ENCODE results near the gene SLC7A1. TPM values are rescaled to one million over a fixed set of nuclear protein-coding genes. Genes with fewer than 3 reads are reported as not detected.

SLC7A1 gene
- total RNA-seq, 2 donors from 2014 or later = 60.1 to 114 TPM

- H3K27ac Mint-ChIP-seq = peak overlapping the region; percentile 4
- ATAC-seq (replicated peaks) = no peak
These were observed 57.5 kb downstream of the SLC7A1 start for GRCh38 chr13:29537736-29538651.

DNA sequence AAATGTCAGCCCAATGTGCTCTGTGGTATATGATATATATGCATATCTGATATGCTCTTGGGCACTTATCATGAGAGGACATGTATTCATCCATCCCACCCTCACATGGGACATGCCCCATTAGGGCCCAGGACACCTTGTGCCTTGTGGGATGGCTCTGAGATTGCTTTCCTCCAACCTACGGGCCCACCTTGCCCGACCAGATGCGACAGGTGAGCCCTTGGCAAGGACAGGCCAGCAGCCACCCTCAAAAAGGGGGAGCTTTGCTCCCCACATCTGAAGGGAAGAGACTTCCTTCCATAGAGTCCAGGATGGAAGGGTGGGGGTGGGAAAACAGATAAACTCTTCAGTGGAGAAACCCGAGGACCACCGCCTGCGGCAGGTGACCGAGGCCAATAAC lies 58.6 kb downstream of the SLC7A1 start:
- Mint-ChIP-seq H3K36me3 (ENCODE audit: low read depth) (peaks cover 97% of the 10 kb centered on the region), H3K9me3 (no peaks in the 10 kb centered on the region), H3K27ac (no peak overlapping the region)

More at GRCh38 chr13:29537736-29538651, 57.5 kb downstream of the SLC7A1 start:
- Mint-ChIP-seq H3K27me3 (no peaks in the 10 kb centered on the region), H3K9me3 (no peaks in the 10 kb centered on the region), H3K4me1 (peaks cover 33% of the 10 kb centered on the region), H3K36me3 (ENCODE audit: low read depth) (peaks cover 97% of the 10 kb centered on the region), H3K4me3 (no peak overlapping the region)

GRCh38 chr13:29535663-29536655 lies 59.5 kb downstream of the SLC7A1 start:
- no peak overlapping the region for H3K27ac Mint-ChIP-seq
- no peaks in the 10 kb centered on the region for H3K27me3 Mint-ChIP-seq
- no peak overlapping the region for H3K4me3 Mint-ChIP-seq
- no peak for ATAC-seq (replicated peaks)
- peaks cover 97% of the 10 kb centered on the region for H3K36me3 Mint-ChIP-seq (ENCODE audit: low read depth)
- H3K9me3 Mint-ChIP-seq = no peaks in the 10 kb centered on the region
- H3K4me1 Mint-ChIP-seq = peaks cover 19% of the 10 kb centered on the region

More for the DNA sequence above, 58.6 kb downstream of the SLC7A1 start:
- peaks cover 27% of the 10 kb centered on the region for H3K4me1 Mint-ChIP-seq
- no peak overlapping the region for H3K4me3 Mint-ChIP-seq
- no peaks in the 10 kb centered on the region for H3K27me3 Mint-ChIP-seq
- ATAC-seq (replicated peaks) = no peak

- Mint-ChIP-seq H3K4me1 (peaks cover 16% of the 10 kb centered on the region), H3K36me3 (ENCODE audit: low read depth) (peaks cover 97% of the 10 kb centered on the region), H3K9me3 (no peaks in the 10 kb centered on the region), H3K4me3 (no peak overlapping the region), H3K27me3 (no peaks in the 10 kb centered on the region), H3K27ac (peak overlapping the region; percentile 31)
- ATAC-seq (replicated peaks) = no peak
These were observed 61.4 kb downstream of the SLC7A1 start for GRCh38 chr13:29534083-29534482.

DNA sequence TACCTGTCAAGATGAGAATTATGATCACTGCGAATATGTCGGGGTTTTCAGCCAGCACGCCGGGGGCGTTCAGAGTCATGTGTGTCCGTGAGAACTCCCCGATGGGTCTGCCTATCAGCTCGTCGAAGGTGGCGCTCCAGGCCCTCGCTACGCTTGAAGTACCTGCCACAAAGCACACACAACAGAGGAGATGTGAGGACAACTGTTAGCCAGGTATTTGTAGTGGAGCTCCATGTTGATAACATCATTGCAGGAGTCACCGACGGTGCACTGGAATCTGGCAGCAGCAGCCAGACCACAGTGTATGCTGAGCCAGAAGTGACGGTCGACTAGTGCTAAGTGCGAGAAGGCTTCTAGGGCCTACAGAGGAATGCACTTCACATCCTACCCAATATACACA lies 62.7 kb downstream of the SLC7A1 start:
- H3K4me3 Mint-ChIP-seq = no peak overlapping the region
- H3K27ac Mint-ChIP-seq = no peak overlapping the region
- H3K4me1 Mint-ChIP-seq = peaks cover 7% of the 10 kb centered on the region
- ATAC-seq (replicated peaks) = no peak
- no peaks in the 10 kb centered on the region for H3K27me3 Mint-ChIP-seq
- peaks cover 97% of the 10 kb centered on the region for H3K36me3 Mint-ChIP-seq (ENCODE audit: low read depth)
- no peaks in the 10 kb centered on the region for H3K9me3 Mint-ChIP-seq

DNA sequence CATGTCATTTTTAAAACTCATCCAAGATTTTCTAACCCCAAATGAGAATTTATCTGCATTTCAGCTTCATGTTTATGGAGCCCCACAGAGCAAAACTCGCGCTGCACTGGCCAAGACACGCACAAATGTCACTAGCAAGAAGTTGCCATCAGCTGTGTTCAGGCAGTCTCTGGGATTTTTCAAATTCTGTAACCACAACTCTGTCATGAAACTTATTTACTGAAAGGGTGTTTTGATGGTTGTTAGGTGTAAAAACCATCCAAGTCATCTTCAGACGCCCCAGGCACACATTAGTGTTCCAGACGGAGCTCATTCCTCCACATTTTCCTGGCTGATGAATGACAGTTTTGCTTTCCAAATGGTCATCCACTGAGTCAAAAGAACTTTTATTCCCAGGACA lies 63.4 kb downstream of the SLC7A1 start:
- Mint-ChIP-seq H3K9me3 (no peaks in the 10 kb centered on the region), H3K27ac (no peak overlapping the region), H3K4me1 (peaks cover 7% of the 10 kb centered on the region), H3K27me3 (no peaks in the 10 kb centered on the region), H3K4me3 (no peak overlapping the region), H3K36me3 (ENCODE audit: low read depth) (peaks cover 97% of the 10 kb centered on the region)
- no peak for ATAC-seq (replicated peaks)

GRCh38 chr13:29530901-29531300 lies 64.6 kb downstream of the SLC7A1 start:
- Mint-ChIP-seq H3K9me3 (no peaks in the 10 kb centered on the region), H3K4me3 (no peak overlapping the region), H3K27me3 (no peaks in the 10 kb centered on the region), H3K4me1 (peaks cover 7% of the 10 kb centered on the region), H3K36me3 (ENCODE audit: low read depth) (peaks cover 98% of the 10 kb centered on the region), H3K27ac (no peak overlapping the region)
- no peak for ATAC-seq (replicated peaks)

DNA sequence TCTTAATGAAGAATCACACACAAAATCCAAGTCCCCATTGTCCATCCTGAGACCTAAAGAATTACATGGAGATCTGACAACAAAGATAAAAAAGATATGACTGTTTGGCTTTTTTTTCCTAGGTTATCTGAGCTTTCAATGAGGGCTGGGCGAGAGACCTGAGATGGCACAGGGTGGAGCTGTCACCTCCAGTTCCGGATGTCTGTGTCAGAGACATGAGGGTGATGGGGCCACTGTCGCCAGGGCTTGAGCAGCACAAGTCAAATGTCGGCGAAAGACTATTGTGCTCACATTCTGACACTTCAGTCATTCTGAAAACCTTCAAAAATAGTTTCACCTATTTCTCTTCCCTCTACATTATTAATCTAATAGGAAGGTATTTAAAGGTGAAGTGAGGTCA lies 65.7 kb downstream of the SLC7A1 start:
- Mint-ChIP-seq H3K9me3 (no peaks in the 10 kb centered on the region), H3K4me3 (no peak overlapping the region), H3K4me1 (peaks cover 7% of the 10 kb centered on the region), H3K36me3 (ENCODE audit: low read depth) (peaks cover 97% of the 10 kb centered on the region), H3K27ac (no peak overlapping the region), H3K27me3 (no peaks in the 10 kb centered on the region)
- no peak for ATAC-seq (replicated peaks)

DNA sequence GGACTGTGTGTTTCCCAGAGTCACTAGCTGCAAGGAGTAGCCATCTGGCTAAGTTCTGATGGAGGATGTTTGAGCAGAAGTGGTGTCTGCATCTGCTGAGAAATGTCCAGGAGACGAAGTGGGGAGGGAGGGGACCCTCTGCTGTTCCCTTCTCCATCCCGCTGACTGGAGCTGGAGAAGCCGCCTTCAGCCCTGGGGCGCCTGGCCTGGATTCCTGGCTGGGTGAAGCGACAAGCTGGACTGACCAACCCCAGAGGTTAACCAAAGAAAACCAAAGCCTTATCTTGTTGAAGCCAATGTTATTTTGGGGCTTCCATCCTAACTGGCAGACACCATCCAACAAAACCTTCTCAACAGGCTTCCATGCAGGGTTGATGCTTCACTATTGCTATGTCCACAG lies 67.6 kb downstream of the SLC7A1 start:
- peaks cover 97% of the 10 kb centered on the region for H3K36me3 Mint-ChIP-seq (ENCODE audit: low read depth)
- H3K4me1 Mint-ChIP-seq = no peaks in the 10 kb centered on the region
- no peak overlapping the region for H3K27ac Mint-ChIP-seq
- no peaks in the 10 kb centered on the region for H3K9me3 Mint-ChIP-seq
- no peaks in the 10 kb centered on the region for H3K27me3 Mint-ChIP-seq
- no peak overlapping the region for H3K4me3 Mint-ChIP-seq
- ATAC-seq (replicated peaks) = no peak

GRCh38 chr13:29527511-29527910 lies 68.0 kb downstream of the SLC7A1 start:
- no peaks in the 10 kb centered on the region for H3K9me3 Mint-ChIP-seq
- H3K36me3 Mint-ChIP-seq (ENCODE audit: low read depth) = peaks cover 97% of the 10 kb centered on the region
- no peak overlapping the region for H3K4me3 Mint-ChIP-seq
- H3K27me3 Mint-ChIP-seq = no peaks in the 10 kb centered on the region
- no peaks in the 10 kb centered on the region for H3K4me1 Mint-ChIP-seq
- no peak for ATAC-seq (replicated peaks)
- no peak overlapping the region for H3K27ac Mint-ChIP-seq

DNA sequence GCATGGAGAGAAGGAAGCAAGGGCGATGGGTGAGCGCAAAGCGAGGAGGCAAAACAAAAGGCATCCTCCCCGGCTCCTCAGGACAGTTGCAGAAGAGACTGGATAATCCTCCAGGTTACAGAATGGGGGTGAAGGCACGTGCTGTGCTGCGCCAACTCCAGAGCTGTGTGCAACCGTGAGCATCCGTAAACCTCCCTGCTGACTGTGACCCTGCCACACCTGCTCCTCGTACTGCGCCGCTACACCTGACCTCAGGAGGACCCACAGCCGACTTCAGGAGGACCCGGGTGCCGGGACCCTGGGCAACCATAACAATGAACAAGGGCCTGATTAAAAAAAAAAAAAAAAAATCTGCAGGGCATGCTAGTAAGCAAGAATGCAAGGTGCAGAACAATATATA lies 68.7 kb downstream of the SLC7A1 start:
- Mint-ChIP-seq H3K27ac (no peak overlapping the region), H3K4me3 (no peak overlapping the region), H3K36me3 (ENCODE audit: low read depth) (peaks cover 97% of the 10 kb centered on the region), H3K4me1 (no peaks in the 10 kb centered on the region), H3K27me3 (no peaks in the 10 kb centered on the region), H3K9me3 (no peaks in the 10 kb centered on the region)
- no peak for ATAC-seq (replicated peaks)

DNA sequence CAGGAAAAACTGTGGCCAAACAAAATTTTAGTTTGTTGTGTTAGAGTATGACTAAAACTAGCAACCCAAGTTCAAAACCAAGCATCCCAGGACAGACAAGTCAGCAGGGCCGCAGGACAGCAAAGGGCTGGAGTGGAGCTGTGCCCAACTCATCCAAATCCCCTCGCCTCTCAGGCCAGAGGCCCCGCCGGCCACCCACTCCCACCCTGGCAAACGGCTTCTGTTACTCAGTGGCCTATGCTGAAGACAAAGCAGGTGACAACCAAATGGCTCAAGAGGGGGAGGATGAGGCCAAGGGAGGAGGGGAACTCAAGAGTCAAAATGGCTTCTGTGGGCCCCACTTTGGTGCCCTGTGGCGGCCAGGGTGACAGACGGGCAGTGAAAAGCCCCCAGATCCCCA lies 69.7 kb downstream of the SLC7A1 start:
- Mint-ChIP-seq H3K9me3 (no peaks in the 10 kb centered on the region), H3K27me3 (no peaks in the 10 kb centered on the region), H3K4me1 (no peaks in the 10 kb centered on the region), H3K4me3 (no peak overlapping the region), H3K36me3 (ENCODE audit: low read depth) (peaks cover 97% of the 10 kb centered on the region), H3K27ac (no peak overlapping the region)
- ATAC-seq (replicated peaks) = no peak

DNA sequence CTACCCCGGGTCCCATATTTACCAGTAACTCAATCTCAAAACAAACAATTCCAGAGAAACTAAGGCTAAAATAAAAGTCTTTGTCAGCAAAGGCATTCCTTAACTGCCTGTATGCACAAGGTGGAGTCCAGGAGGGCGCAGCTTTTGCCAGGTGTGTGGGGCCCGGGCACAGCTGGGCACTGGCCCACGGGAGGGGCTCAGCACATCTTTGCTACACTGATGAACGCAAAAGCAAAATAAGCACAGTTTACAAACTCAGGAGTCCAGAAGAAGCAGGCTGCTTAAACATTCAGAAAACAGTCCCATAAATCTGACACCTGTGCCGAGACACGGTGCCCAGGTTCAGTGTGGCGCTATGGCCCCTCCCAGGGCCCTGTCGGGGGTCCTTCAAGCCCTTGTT lies 70.8 kb downstream of the SLC7A1 start:
- no peak overlapping the region for H3K4me3 Mint-ChIP-seq
- H3K9me3 Mint-ChIP-seq = no peaks in the 10 kb centered on the region
- no peak overlapping the region for H3K27ac Mint-ChIP-seq
- no peaks in the 10 kb centered on the region for H3K27me3 Mint-ChIP-seq
- H3K36me3 Mint-ChIP-seq (ENCODE audit: low read depth) = peaks cover 97% of the 10 kb centered on the region
- peaks cover 5% of the 10 kb centered on the region for H3K4me1 Mint-ChIP-seq
- ATAC-seq (replicated peaks) = no peak

GRCh38 chr13:29524176-29524575 lies 71.3 kb downstream of the SLC7A1 start:
- Mint-ChIP-seq H3K27me3 (no peaks in the 10 kb centered on the region), H3K4me1 (peaks cover 5% of the 10 kb centered on the region)

More at GRCh38 chr13:29524176-29524575, 71.3 kb downstream of the SLC7A1 start:
- Mint-ChIP-seq H3K4me3 (no peak overlapping the region), H3K9me3 (no peaks in the 10 kb centered on the region), H3K27ac (no peak overlapping the region), H3K36me3 (ENCODE audit: low read depth) (peaks cover 97% of the 10 kb centered on the region)
- ATAC-seq (replicated peaks) = no peak

Data from activated T-helper 17 cell treated with anti-CD3 and anti-CD28 coated beads, Interleukin-2, amount 50 U/mL, for 72 hours (primary cell).